HUES64 (cell line): ENCODE data around the gene RAB15.

Experiments
- H3K27ac ChIP-seq: 2 replicates; pipeline ENCODE4 v1.7.0; 2013; ENCODE audit warnings: low read depth, low read length, inconsistent platforms
- H3K27me3 ChIP-seq: 2 replicates; pipeline ENCODE4 v1.6.1; 2013; ENCODE audit warnings: mild to moderate bottlenecking, low read length; ENCODE audit not compliant: insufficient read depth
- H3K36me3 ChIP-seq: 2 replicates; pipeline ENCODE4 v1.6.1; 2013; ENCODE audit warnings: mild to moderate bottlenecking, low read length; ENCODE audit not compliant: insufficient read depth
- H3K4me1 ChIP-seq: 2 replicates; pipeline ENCODE4 v1.6.1; 2013; ENCODE audit warnings: mild to moderate bottlenecking, low read length, moderate library complexity; ENCODE audit not compliant: insufficient read depth
- H3K4me3 ChIP-seq: 2 replicates; pipeline ENCODE4 v1.5.1; 2013; ENCODE audit warnings: mild to moderate bottlenecking, low read length, moderate library complexity
- H3K9ac ChIP-seq: 2 replicates; pipeline ENCODE4 v1.6.1; 2013; ENCODE audit warnings: mild to moderate bottlenecking, low read depth, low read length
- H3K9me3 ChIP-seq: 2 replicates; pipeline ENCODE4 v1.6.1; 2013; ENCODE audit warnings: low read depth, low read length; ENCODE audit not compliant: insufficient read depth
- WGBS: fragments of 150-250, 120-280 bp; methylation state at CpG from one replicate; pipeline ENCODE4 v1.1.7; 2013; ENCODE audit warnings: missing lambda C conversion rate; 5-methylcytosine and 5-hydroxymethylcytosine counted together

The RAB15 gene

DNA sequence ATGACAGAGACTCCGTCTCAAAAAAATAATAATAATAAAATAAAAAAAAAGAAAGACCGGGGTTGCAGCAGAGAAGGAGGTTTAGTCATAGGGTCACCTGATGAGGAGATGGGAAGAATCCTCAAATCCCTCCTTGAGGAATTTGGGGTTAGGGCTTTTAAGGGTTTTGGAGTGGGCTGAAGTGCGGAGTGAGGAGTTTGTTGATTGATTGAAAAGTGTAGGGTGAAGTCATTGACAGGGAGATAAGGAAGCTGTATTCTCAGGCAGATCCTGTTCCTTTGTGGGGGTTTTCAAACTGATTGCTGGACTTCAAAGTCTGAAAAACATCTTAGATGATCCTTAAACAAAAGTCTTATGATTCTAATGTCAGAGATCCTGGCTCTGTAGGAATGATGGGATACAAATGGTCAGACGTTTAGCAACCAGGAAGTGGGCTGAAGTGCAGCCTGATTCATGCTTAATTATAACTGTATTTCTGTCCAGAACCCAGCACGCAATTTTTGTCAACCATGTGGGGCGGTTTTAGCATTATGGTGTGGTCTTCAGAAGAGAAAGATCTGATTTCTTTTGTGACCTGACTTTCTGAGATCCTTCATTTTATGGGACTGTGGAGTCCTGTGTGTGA is 30.6 kb upstream of the RAB15 start:
- WGBS, result 94% methylated on average over 5 of the region's 6 CpGs
- peaks cover 22% of the 10 kb centered on the region for H3K4me1 ChIP-seq
- H3K9ac ChIP-seq, result no peak overlapping the region
- no peak overlapping the region for H3K27ac ChIP-seq
- 0 out of 2 replicates have a peak, but pooled peaks cover 4% of the 10 kb centered on the region for H3K36me3 ChIP-seq
- no peak overlapping the region for H3K4me3 ChIP-seq
- H3K9me3 ChIP-seq, result no peaks in the 10 kb centered on the region
- no peaks in the 10 kb centered on the region for H3K27me3 ChIP-seq

DNA sequence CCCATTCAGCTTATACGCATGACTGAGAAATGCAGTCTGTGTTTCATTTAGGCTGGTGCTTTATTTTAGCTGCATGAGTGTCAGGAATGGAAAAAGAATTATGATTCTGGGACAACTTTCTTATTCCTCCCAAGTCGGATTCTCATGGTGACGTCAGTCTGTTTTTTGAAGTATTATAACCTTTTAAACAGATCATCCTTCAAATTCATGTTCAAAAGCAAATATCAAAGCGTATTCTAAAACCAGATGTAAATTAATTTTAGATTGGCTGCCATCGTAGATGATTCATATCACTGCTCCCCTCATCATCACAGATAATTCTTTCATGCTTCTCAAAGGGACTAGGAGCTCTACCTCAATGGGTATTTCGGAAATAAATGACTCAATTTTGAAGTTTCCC is 29.6 kb upstream of the RAB15 start:
- 96% methylated on average over 5 of the region's 6 CpGs for WGBS
- no peaks in the 10 kb centered on the region for H3K27me3 ChIP-seq
- no peak overlapping the region for H3K4me3 ChIP-seq

DNA sequence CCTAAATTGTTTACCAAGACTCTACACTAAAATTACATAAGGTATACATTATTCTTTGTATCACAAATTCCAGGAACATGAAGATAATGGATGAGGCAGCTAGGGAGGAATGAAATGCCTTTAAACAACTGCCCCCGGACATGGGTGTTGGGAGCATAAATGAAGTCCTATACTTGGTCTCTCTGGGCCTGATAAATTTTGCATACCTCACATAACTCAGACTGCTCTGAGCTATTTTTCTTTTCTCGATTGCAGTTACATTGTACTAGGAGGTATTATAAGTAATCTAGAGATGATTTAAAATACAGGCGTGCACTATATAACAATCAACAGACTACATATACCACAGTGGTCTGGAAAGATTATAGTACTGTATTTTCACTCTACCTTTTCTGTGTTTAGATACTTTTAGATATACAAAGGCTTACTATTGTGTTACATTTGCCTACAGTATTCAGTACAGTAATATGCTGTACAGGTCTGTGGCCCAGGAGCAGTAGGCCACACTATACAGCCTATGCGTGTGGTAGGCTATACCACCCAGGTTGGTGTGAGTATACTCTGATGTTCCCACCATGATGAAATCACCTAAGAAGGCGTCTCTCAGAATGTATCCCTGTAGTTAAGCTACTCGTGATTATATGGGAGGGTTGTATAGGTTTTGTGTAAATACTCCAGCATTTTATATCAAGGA is 28.9 kb upstream of the RAB15 start:
- H3K36me3 ChIP-seq, result no peaks in the 10 kb centered on the region
- H3K27me3 ChIP-seq, result no peaks in the 10 kb centered on the region
- WGBS, result 98% methylated on average over 4 of the region's 6 CpGs
- H3K27ac ChIP-seq, result no peak overlapping the region
- H3K9me3 ChIP-seq, result no peaks in the 10 kb centered on the region
- peaks cover 22% of the 10 kb centered on the region for H3K4me1 ChIP-seq
- no peak overlapping the region for H3K9ac ChIP-seq
- H3K4me3 ChIP-seq, result no peak overlapping the region

More for the DNA sequence above, 29.6 kb upstream of the RAB15 start:
- Histone ChIP-seq H3K9ac (no peak overlapping the region), H3K4me1 (peaks cover 28% of the 10 kb centered on the region), H3K36me3 (no peaks in the 10 kb centered on the region), H3K27ac (no peak overlapping the region), H3K9me3 (no peaks in the 10 kb centered on the region)

DNA sequence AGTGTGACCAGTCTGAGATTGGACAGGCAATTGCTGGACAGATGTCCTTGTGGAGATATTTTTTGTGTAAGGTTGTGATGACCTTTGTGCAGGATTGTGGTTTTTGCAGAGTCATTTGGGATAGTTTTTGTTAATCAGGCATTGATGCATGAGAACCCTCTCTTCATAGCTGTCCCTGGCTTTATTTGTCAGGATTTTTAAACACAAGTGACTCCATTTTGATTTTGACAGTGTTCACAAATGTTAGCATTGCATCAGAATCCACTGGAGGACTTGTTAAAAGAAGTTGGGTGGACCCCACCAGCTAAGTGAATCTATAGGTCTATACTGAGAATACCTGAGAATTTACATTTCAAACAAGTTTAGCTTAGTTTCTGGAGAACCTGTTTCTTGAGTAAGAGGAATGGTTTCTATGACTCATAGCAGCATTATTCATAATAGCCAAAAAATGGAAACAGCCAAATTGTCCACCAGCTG is 26.4 kb upstream of the RAB15 start:
- Histone ChIP-seq H3K4me1 (peaks cover 17% of the 10 kb centered on the region), H3K27me3 (no peaks in the 10 kb centered on the region), H3K4me3 (no peak overlapping the region), H3K36me3 (no peaks in the 10 kb centered on the region), H3K9ac (no peak overlapping the region), H3K9me3 (no peaks in the 10 kb centered on the region), H3K27ac (no peak overlapping the region)

GRCh38 chr14:64997108-64997794 is 25.1 kb upstream of the RAB15 start:
- peaks cover 17% of the 10 kb centered on the region for H3K4me1 ChIP-seq
- 0 out of 2 replicates have a peak, but pooled peaks cover 5% of the 10 kb centered on the region for H3K36me3 ChIP-seq
- no peak overlapping the region for H3K27ac ChIP-seq
- H3K4me3 ChIP-seq, result no peak overlapping the region
- WGBS, result 88% methylated on average over 7 of the region's 7 CpGs
- no peak overlapping the region for H3K9ac ChIP-seq
- no peaks in the 10 kb centered on the region for H3K27me3 ChIP-seq
- H3K9me3 ChIP-seq, result no peaks in the 10 kb centered on the region

- peaks cover 17% of the 10 kb centered on the region for H3K4me1 ChIP-seq
- no peak overlapping the region for H3K9ac ChIP-seq
- 0 out of 2 replicates have a peak, but pooled peaks cover 6% of the 10 kb centered on the region for H3K36me3 ChIP-seq
- no peak overlapping the region for H3K4me3 ChIP-seq
- no peaks in the 10 kb centered on the region for H3K9me3 ChIP-seq
- WGBS, result no CpG with 5 or more reads among the region's 3 CpGs
- H3K27ac ChIP-seq, result no peak overlapping the region
- no peaks in the 10 kb centered on the region for H3K27me3 ChIP-seq
Observed at GRCh38 chr14:64995291-64995690, 23.2 kb upstream of the RAB15 start.

- no peaks in the 10 kb centered on the region for H3K9me3 ChIP-seq
- H3K27me3 ChIP-seq, result no peaks in the 10 kb centered on the region
Observed at GRCh38 chr14:64994540-64994939, 22.4 kb upstream of the RAB15 start.

GRCh38 chr14:64993266-64993930 is 21.3 kb upstream of the RAB15 start:
- H3K4me3 ChIP-seq, result no peak overlapping the region
- 93% methylated on average over 3 of the region's 3 CpGs for WGBS
- H3K27me3 ChIP-seq, result no peaks in the 10 kb centered on the region
- no peak overlapping the region for H3K9ac ChIP-seq
- H3K36me3 ChIP-seq, result 0 out of 2 replicates have a peak, but pooled peaks cover 6% of the 10 kb centered on the region
- H3K4me1 ChIP-seq, result peaks cover 12% of the 10 kb centered on the region
- no peaks in the 10 kb centered on the region for H3K9me3 ChIP-seq
- no peak overlapping the region for H3K27ac ChIP-seq

More at GRCh38 chr14:64994540-64994939, 22.4 kb upstream of the RAB15 start:
- Histone ChIP-seq H3K27ac (no peak overlapping the region), H3K36me3 (0 out of 2 replicates have a peak, but pooled peaks cover 6% of the 10 kb centered on the region), H3K4me3 (no peak overlapping the region), H3K4me1 (peaks cover 17% of the 10 kb centered on the region), H3K9ac (no peak overlapping the region)
- WGBS, result 89% methylated on average over 2 of the region's 2 CpGs

- 0 out of 2 replicates have a peak, but pooled peaks cover 6% of the 10 kb centered on the region for H3K36me3 ChIP-seq
- 97% methylated on average over 5 of the region's 5 CpGs for WGBS
- peaks cover 10% of the 10 kb centered on the region; the same call in 1 of the 2 replicates for H3K4me1 ChIP-seq
- no peak overlapping the region for H3K9ac ChIP-seq
- H3K9me3 ChIP-seq, result no peaks in the 10 kb centered on the region
- no peak overlapping the region for H3K4me3 ChIP-seq
- H3K27me3 ChIP-seq, result no peaks in the 10 kb centered on the region
- no peak overlapping the region for H3K27ac ChIP-seq
Observed at GRCh38 chr14:64992328-64992885, 20.3 kb upstream of the RAB15 start.

DNA sequence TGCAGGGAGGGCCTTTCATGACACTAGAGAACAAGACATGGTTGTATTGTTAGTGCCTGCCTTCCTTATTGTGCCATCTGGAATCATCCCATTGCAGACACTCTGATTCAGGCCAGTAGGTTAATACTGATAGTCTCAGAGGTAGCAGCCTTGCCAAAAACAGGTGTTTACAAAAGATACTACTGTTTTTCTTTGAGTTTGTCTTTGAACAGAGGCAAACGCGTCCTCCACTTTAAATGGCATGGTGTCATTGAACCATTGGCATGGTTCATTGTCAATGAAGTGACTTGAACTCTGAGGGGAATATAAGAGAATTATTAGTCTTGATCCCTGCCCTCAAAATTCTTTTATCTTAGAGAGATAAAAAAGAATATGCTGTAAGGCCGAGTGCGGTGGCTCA is 18.8 kb upstream of the RAB15 start:
- Histone ChIP-seq H3K4me1 (peaks cover 12% of the 10 kb centered on the region; the same call in 1 of the 2 replicates), H3K9ac (no peak overlapping the region), H3K27ac (no peak overlapping the region), H3K4me3 (no peak overlapping the region), H3K27me3 (peaks cover 5% of the 10 kb centered on the region; the same call in 1 of the 2 replicates), H3K36me3 (0 out of 2 replicates have a peak, but pooled peaks cover 6% of the 10 kb centered on the region), H3K9me3 (no peaks in the 10 kb centered on the region)
- WGBS, result 95% methylated on average over 4 of the region's 4 CpGs
